GM23338 (cell line): ENCODE results near the gene ARL15. TPM values are rescaled to one million over a fixed set of nuclear protein-coding genes. Genes with fewer than 3 reads are reported as not detected.

Source experiments
- ATAC-seq: fragments of 200-7000 bp; cut with Tn5 transposase; 3 replicates; pipeline ENCODE4 v1.9.1; 2020
- DNase-seq: peaks from one replicate; pipeline ENCODE4 v3.0.0-alpha.2; 2015; ENCODE audit warnings: low spot score
- H2AFZ ChIP-seq: fragments of 200-600 bp; sonication (generic); 2 replicates; pipeline ENCODE4 v1.8.0; 2016; ENCODE audit warnings: antibody characterized with exemption, mild to moderate bottlenecking, moderate library complexity
- H3F3A ChIP-seq: fragments of 200-600 bp; sonication (generic); replicated peaks from 2 replicates; pipeline ENCODE4 v1.8.0; 2017; ENCODE audit warnings: antibody characterized with exemption, mixed run types, low read depth
- H3K27ac ChIP-seq: fragments of 200-600 bp; sonication (generic); 2 replicates; pipeline ENCODE4 v1.6.1; 2016; ENCODE audit warnings: low read depth
- H3K27me3 ChIP-seq: fragments of 200-600 bp; sonication (generic); 2 replicates; pipeline ENCODE4 v1.8.0; 2016; ENCODE audit warnings: mild to moderate bottlenecking, mixed run types, moderate library complexity; ENCODE audit not compliant: insufficient read depth
- H3K36me3 ChIP-seq: fragments of 200-600 bp; sonication (generic); 2 replicates; pipeline ENCODE4 v1.8.0; 2016; ENCODE audit warnings: mild to moderate bottlenecking; ENCODE audit not compliant: insufficient read depth
- H3K4me1 ChIP-seq: fragments of 200-600 bp; sonication (generic); 2 replicates; pipeline ENCODE4 v1.8.0; 2016; ENCODE audit warnings: mild to moderate bottlenecking, moderate library complexity; ENCODE audit not compliant: insufficient read depth
- H3K4me2 ChIP-seq: fragments of 200-600 bp; sonication (generic); 2 replicates; pipeline ENCODE4 v1.7.1; 2017; ENCODE audit warnings: mixed run types
- H3K4me3 ChIP-seq: fragments of 200-600 bp; sonication (generic); 2 replicates; pipeline ENCODE4 v1.6.1; 2016; ENCODE audit warnings: mixed run types
- H3K79me2 ChIP-seq: fragments of 200-600 bp; sonication (generic); replicated peaks from 2 replicates; pipeline ENCODE4 v1.8.0; 2017; ENCODE audit warnings: mild to moderate bottlenecking; ENCODE audit not compliant: insufficient read depth
- H3K9me2 ChIP-seq: fragments of 200-600 bp; sonication (generic); 2 replicates; pipeline ENCODE4 v1.8.0; 2017; ENCODE audit not compliant: insufficient read depth
- H4K20me1 ChIP-seq: fragments of 200-600 bp; sonication (generic); replicated peaks from 2 replicates; pipeline ENCODE4 v1.8.0; 2017; ENCODE audit warnings: mild to moderate bottlenecking; ENCODE audit not compliant: insufficient read depth
- H3K27ac Mint-ChIP-seq: 2 replicates; pipeline ENCODE4 v1.8.0; 2020; ENCODE audit warnings: inconsistent platforms, mild to moderate bottlenecking, moderate library complexity, mixed read lengths
- H3K27me3 Mint-ChIP-seq: 3 replicates; pipeline ENCODE4 v1.8.0; 2022; ENCODE audit warnings: low read depth, mild to moderate bottlenecking, moderate library complexity, mixed read lengths, inconsistent platforms; ENCODE audit not compliant: insufficient read depth, poor library complexity
- H3K36me3 Mint-ChIP-seq: 3 replicates; pipeline ENCODE4 v1.8.0; 2021; ENCODE audit warnings: low read depth, mild to moderate bottlenecking, inconsistent platforms, moderate library complexity, mixed read lengths
- H3K4me1 Mint-ChIP-seq: 3 replicates; pipeline ENCODE4 v1.8.0; 2020; ENCODE audit warnings: mild to moderate bottlenecking, inconsistent platforms, mixed read lengths
- H3K4me3 Mint-ChIP-seq: 3 replicates; pipeline ENCODE4 v1.8.0; 2021; ENCODE audit warnings: moderate library complexity, mild to moderate bottlenecking, inconsistent platforms, mixed read lengths
- H3K9me3 Mint-ChIP-seq: 3 replicates; pipeline ENCODE4 v1.8.0; 2020; ENCODE audit warnings: moderate library complexity, mild to moderate bottlenecking, inconsistent platforms, mixed read lengths
- CREB1 ChIP-seq: fragments of 250-450 bp; sonication (Bioruptor Pico); IDR thresholded peaks from 2 replicates; pipeline ENCODE4 v1.5.0; 2020; ENCODE audit warnings: low read depth, mild to moderate bottlenecking, moderate library complexity
- ETS1 ChIP-seq: IDR thresholded peaks from 2 replicates; pipeline ENCODE4 v1.6.1; 2016; ENCODE audit warnings: antibody characterized with exemption
- EZH2 ChIP-seq: fragments of 200-600 bp; sonication (generic); IDR thresholded peaks from one replicate; pipeline ENCODE4 v1.8.0; 2017; ENCODE audit warnings: antibody characterized with exemption, mild to moderate bottlenecking, low read depth; ENCODE audit not compliant: unreplicated experiment
- EZH2phosphoT487 ChIP-seq: fragments of 200-600 bp; sonication (generic); IDR thresholded peaks from one replicate; pipeline ENCODE4 v1.8.1; 2018; ENCODE audit warnings: antibody characterized with exemption; ENCODE audit not compliant: unreplicated experiment
- NANOG ChIP-seq: IDR thresholded peaks from 2 replicates; pipeline ENCODE4 v1.6.1; 2016; ENCODE audit warnings: antibody characterized with exemption, borderline replicate concordance
- POLR2AphosphoS5 ChIP-seq: IDR thresholded peaks from 2 replicates; pipeline ENCODE4 v1.6.1; 2016; ENCODE audit warnings: antibody characterized with exemption, low read depth
- STAT1 ChIP-seq: IDR thresholded peaks from one replicate; pipeline ENCODE4 v1.6.1; 2016; ENCODE audit warnings: antibody characterized with exemption; ENCODE audit not compliant: unreplicated experiment
- ZNF114 ChIP-seq: fragments of 250-450 bp; sonication (Bioruptor Pico); IDR thresholded peaks from 2 replicates; pipeline ENCODE4 v1.5.0; 2020; ENCODE audit warnings: mild to moderate bottlenecking, moderate library complexity
- ZNF331 ChIP-seq: fragments of 250-450 bp; sonication (Bioruptor Pico); IDR thresholded peaks from 2 replicates; pipeline ENCODE4 v1.5.0; 2020; ENCODE audit warnings: low read depth, mild to moderate bottlenecking, moderate library complexity
- polyA plus RNA-seq: library from polyadenylated mRNA; unstranded; fragments of >200 nt; fragmentation: Nextera tagmentation; extraction: Ambion mirVana; gene quantifications from 2 replicates; pipeline ENCODE4 v1.2.1, GENCODE V29; 2016
- total RNA-seq: library from RNA; depleted of rRNA; stranded (reverse); fragments of >200 nt; shearing (Covaris generic); gene quantifications from 2 replicates; pipeline ENCODE4 v1.2.3, GENCODE V29; 2014
- TF ChIP-seq, protein P1 (sequence below): fragments of 250-450 bp; sonication (Bioruptor Pico); IDR thresholded peaks from 2 replicates; pipeline ENCODE4 v1.5.0; 2020; ENCODE audit warnings: mild to moderate bottlenecking, moderate library complexity
- TF ChIP-seq, protein P2 (sequence below), 2 experiments: fragments of 200-600 bp in 1 of 2; sonication (generic) in 1 of 2; conservative IDR thresholded peaks; 2 replicates each; pipeline versions ENCODE4 v1.5.1 to v1.6.1; 2016 to 2017; ENCODE audit warnings: antibody characterized with exemption in 2 of 2, low read depth in 2 of 2, mild to moderate bottlenecking in 2 of 2, moderate library complexity in 1 of 2

The ARL15 gene
- total and polyA plus RNA-seq, 2 experiments from 2014 or later, result 13.0 to 54.0 TPM

DNA sequence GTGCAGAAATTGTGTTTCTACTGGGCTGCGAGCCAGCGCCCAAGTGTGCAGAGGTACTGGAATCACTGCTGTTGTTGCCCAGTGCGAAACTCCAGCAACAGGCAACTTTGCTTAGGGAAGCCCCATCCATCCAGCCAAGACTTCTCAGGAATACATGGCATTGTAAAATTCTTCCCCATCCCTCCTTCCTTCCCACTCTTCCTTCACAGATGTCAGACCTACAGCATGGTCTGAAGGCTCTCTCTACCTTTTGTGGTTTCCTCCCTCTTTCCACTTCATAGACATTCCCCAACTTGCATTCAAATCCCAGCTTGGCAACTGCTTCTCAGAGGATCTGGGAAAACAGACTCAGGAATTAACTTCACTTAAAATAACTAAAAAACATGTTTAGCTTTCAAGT is 30.4 kb downstream of the ARL15 start (continued):
- no peak for TF ChIP-seq POLR2AphosphoS5
- TF ChIP-seq STAT1, result no peak
- TF ChIP-seq EZH2, result no peak
- TF ChIP-seq EZH2phosphoT487, result no peak
- no peak for TF ChIP-seq ETS1

GRCh38 chr5:54278979-54279717 is 31.2 kb downstream of the ARL15 start:
- Histone ChIP-seq H3K4me1 (peaks cover 5% of the 10 kb centered on the region; the same call in 1 of the 2 replicates), H2AFZ (no peak overlapping the region), H4K20me1 (0 out of 2 replicates have a peak, but pooled peaks cover 4% of the 10 kb centered on the region), H3K27ac (no peak overlapping the region), H3K36me3 (no peaks in the 10 kb centered on the region), H3K79me2 (peaks cover 44% of the 10 kb centered on the region), H3K4me3 (no peak overlapping the region), H3K9me2 (peaks cover 5% of the 10 kb centered on the region), H3K27me3 (no peaks in the 10 kb centered on the region), H3F3A (no peaks in the 10 kb centered on the region), H3K4me2 (no peak overlapping the region)
- Mint-ChIP-seq H3K27ac (no peak overlapping the region), H3K4me1 (peaks cover 14% of the 10 kb centered on the region), H3K9me3 (no peaks in the 10 kb centered on the region; the same call in 1 of the 3 replicates), H3K27me3 (peaks cover 3% of the 10 kb centered on the region), H3K4me3 (no peak overlapping the region), H3K36me3 (peaks cover 5% of the 10 kb centered on the region)
- ATAC-seq (no peak), DNase-seq (no peak)
- TF ChIP-seq, protein P1, sequence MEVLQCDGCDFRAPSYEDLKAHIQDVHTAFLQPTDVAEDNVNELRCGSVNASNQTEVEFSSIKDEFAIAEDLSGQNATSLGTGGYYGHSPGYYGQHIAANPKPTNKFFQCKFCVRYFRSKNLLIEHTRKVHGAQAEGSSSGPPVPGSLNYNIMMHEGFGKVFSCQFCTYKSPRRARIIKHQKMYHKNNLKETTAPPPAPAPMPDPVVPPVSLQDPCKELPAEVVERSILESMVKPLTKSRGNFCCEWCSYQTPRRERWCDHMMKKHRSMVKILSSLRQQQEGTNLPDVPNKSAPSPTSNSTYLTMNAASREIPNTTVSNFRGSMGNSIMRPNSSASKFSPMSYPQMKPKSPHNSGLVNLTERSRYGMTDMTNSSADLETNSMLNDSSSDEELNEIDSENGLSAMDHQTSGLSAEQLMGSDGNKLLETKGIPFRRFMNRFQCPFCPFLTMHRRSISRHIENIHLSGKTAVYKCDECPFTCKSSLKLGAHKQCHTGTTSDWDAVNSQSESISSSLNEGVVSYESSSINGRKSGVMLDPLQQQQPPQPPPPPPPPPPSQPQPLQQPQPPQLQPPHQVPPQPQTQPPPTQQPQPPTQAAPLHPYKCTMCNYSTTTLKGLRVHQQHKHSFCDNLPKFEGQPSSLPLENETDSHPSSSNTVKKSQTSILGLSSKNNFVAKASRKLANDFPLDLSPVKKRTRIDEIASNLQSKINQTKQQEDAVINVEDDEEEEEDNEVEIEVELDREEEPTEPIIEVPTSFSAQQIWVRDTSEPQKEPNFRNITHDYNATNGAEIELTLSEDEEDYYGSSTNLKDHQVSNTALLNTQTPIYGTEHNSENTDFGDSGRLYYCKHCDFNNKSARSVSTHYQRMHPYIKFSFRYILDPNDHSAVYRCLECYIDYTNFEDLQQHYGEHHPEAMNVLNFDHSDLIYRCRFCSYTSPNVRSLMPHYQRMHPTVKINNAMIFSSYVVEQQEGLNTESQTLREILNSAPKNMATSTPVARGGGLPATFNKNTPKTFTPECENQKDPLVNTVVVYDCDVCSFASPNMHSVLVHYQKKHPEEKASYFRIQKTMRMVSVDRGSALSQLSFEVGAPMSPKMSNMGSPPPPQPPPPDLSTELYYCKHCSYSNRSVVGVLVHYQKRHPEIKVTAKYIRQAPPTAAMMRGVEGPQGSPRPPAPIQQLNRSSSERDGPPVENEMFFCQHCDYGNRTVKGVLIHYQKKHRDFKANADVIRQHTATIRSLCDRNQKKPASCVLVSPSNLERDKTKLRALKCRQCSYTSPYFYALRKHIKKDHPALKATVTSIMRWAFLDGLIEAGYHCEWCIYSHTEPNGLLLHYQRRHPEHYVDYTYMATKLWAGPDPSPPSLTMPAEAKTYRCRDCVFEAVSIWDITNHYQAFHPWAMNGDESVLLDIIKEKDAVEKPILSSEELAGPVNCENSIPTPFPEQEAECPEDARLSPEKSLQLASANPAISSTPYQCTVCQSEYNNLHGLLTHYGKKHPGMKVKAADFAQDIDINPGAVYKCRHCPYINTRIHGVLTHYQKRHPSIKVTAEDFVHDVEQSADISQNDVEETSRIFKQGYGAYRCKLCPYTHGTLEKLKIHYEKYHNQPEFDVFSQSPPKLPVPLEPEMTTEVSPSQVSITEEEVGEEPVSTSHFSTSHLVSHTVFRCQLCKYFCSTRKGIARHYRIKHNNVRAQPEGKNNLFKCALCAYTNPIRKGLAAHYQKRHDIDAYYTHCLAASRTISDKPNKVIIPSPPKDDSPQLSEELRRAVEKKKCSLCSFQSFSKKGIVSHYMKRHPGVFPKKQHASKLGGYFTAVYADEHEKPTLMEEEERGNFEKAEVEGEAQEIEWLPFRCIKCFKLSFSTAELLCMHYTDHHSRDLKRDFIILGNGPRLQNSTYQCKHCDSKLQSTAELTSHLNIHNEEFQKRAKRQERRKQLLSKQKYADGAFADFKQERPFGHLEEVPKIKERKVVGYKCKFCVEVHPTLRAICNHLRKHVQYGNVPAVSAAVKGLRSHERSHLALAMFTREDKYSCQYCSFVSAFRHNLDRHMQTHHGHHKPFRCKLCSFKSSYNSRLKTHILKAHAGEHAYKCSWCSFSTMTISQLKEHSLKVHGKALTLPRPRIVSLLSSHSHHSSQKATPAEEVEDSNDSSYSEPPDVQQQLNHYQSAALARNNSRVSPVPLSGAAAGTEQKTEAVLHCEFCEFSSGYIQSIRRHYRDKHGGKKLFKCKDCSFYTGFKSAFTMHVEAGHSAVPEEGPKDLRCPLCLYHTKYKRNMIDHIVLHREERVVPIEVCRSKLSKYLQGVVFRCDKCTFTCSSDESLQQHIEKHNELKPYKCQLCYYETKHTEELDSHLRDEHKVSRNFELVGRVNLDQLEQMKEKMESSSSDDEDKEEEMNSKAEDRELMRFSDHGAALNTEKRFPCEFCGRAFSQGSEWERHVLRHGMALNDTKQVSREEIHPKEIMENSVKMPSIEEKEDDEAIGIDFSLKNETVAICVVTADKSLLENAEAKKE (CRISPR knock-in tag), result no peak
- TF ChIP-seq STAT1, result no peak
- TF ChIP-seq NANOG, result no peak
- TF ChIP-seq, protein P2, sequence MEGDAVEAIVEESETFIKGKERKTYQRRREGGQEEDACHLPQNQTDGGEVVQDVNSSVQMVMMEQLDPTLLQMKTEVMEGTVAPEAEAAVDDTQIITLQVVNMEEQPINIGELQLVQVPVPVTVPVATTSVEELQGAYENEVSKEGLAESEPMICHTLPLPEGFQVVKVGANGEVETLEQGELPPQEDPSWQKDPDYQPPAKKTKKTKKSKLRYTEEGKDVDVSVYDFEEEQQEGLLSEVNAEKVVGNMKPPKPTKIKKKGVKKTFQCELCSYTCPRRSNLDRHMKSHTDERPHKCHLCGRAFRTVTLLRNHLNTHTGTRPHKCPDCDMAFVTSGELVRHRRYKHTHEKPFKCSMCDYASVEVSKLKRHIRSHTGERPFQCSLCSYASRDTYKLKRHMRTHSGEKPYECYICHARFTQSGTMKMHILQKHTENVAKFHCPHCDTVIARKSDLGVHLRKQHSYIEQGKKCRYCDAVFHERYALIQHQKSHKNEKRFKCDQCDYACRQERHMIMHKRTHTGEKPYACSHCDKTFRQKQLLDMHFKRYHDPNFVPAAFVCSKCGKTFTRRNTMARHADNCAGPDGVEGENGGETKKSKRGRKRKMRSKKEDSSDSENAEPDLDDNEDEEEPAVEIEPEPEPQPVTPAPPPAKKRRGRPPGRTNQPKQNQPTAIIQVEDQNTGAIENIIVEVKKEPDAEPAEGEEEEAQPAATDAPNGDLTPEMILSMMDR (conservative IDR thresholded peaks at IDR 0.05; ENCODE audit: low read depth in 2 of 2), result no peak
- no peak for TF ChIP-seq ETS1
- TF ChIP-seq EZH2phosphoT487, result no peak
- no peak for TF ChIP-seq ZNF331 (CRISPR knock-in tag)
- no peak for TF ChIP-seq POLR2AphosphoS5
- no peak for TF ChIP-seq EZH2
- no peak for TF ChIP-seq ZNF114 (CRISPR knock-in tag)
- TF ChIP-seq CREB1 (CRISPR knock-in tag), result no peak
